HepG2 (cell line): ENCODE results near the gene CNIH4. TPM values are rescaled to one million over a fixed set of nuclear protein-coding genes. Genes with fewer than 3 reads are reported as not detected.

ENCODE experiments used
- ATAC-seq: fragments of 200-7000 bp; cut with Tn5 transposase; 3 replicates; pipeline ENCODE4 v1.9.1; 2020; ENCODE audit warnings: mild to moderate bottlenecking, moderate library complexity
- BruUV-seq: library from RNA; stranded (reverse); fragments of 400-500 nt; replicated peaks from 2 replicates; lab custom pipeline; 2021; lab: Mats Ljungman, UMichigan
- CTCF ChIA-PET: fragments of 300-600 bp; formaldehyde crosslinking; extraction: SDS; loops from one replicate; lab custom pipeline; 2021; ENCODE audit warnings: low total read pairs, inconsistent platforms, low intra/inter-chr PET ratio; lab: Yijun Ruan, JAX
- POLR2A ChIA-PET: fragments of 350-600 bp; sonication (Branson Sonifier 250); formaldehyde crosslinking; loops from one replicate; lab custom pipeline; 2020; ENCODE audit warnings: antibody characterized with exemption, inconsistent platforms; lab: Yijun Ruan, JAX
- DNase-seq: peaks from one replicate; pipeline ENCODE4 v3.0.0-alpha.2; 2015; ENCODE audit warnings: low spot score
- FAIRE-seq: peaks from 3 replicates; lab custom pipeline; 2011; peaks lifted over from hg19 to GRCh38; lab: Jason Lieb, UNC
- H2AFZ ChIP-seq: one replicate; pipeline ENCODE4 v1.6.1; 2011; ENCODE audit warnings: low read length, inconsistent platforms
- H3K27ac ChIP-seq: fragments of 300-600 bp; 3 replicates; pipeline ENCODE4 v1.8.0; 2011; ENCODE audit warnings: mixed run types, mild to moderate bottlenecking, mixed read lengths, low read length, inconsistent platforms; ENCODE audit not compliant: insufficient read depth; ENCODE audit errors: extremely low read length
- H3K27me3 ChIP-seq, 2 experiments: fragments of 200-600 bp in 1 of 2; 2 replicates in 1 of 2; 3 replicates in 1 of 2; pipeline versions ENCODE4 v1.6.0 to v1.8.0; 2011; ENCODE audit warnings: low read length in 2 of 2, mild to moderate bottlenecking in 2 of 2, moderate library complexity in 2 of 2, inconsistent platforms in 1 of 2; ENCODE audit not compliant: insufficient read depth in 2 of 2, control insufficient read depth in 1 of 2
- H3K36me3 ChIP-seq, 2 experiments: fragments of 200-600 bp in 1 of 2; replicated peaks in 1 of 2; 2 replicates in 1 of 2; 3 replicates in 1 of 2; pipeline versions ENCODE4 v1.5.1 to v1.8.0; 2011; ENCODE audit warnings: low read length in 2 of 2, inconsistent platforms in 1 of 2; ENCODE audit not compliant: insufficient read depth in 2 of 2, control insufficient read depth in 1 of 2
- H3K4me1 ChIP-seq: 2 replicates; pipeline ENCODE4 v1.5.1; 2012; ENCODE audit warnings: low read length, inconsistent platforms; ENCODE audit not compliant: insufficient read depth
- H3K4me2 ChIP-seq: 2 replicates; pipeline ENCODE4 v1.6.0; 2011; ENCODE audit warnings: low read depth, low read length, inconsistent platforms
- H3K4me3 ChIP-seq, 3 experiments: fragments of 200-600 bp in 1 of 3; sonication (generic), shearing (Covaris generic) in 1 of 3; replicated peaks in 1 of 3; 2 replicates each; pipeline ENCODE4 v1.5.1; 2011 to 2016; ENCODE audit warnings: low read length in 3 of 3, inconsistent platforms in 2 of 3, low read depth in 2 of 3, mild to moderate bottlenecking in 2 of 3, control low read depth in 1 of 3, mixed read lengths in 1 of 3; ENCODE audit not compliant: insufficient read depth in 1 of 3
- H3K79me2 ChIP-seq: one replicate; pipeline ENCODE4 v1.6.1; 2011; ENCODE audit warnings: low read length, inconsistent platforms; ENCODE audit not compliant: insufficient read depth
- H3K9ac ChIP-seq: 2 replicates; pipeline ENCODE4 v1.6.0; 2011; ENCODE audit warnings: mild to moderate bottlenecking, low read depth, low read length, inconsistent platforms; ENCODE audit not compliant: insufficient read depth
- H3K9me3 ChIP-seq: 2 replicates; pipeline ENCODE4 v1.5.1; 2012; ENCODE audit warnings: mild to moderate bottlenecking, low read length
- H4K20me1 ChIP-seq: 2 replicates; pipeline ENCODE4 v1.6.0; 2011; ENCODE audit warnings: inconsistent platforms, mild to moderate bottlenecking, low read length, moderate library complexity; ENCODE audit not compliant: insufficient read depth
- FOXA3 ChIP-seq: IDR thresholded peaks from 2 replicates; pipeline ENCODE4 v1.6.1; 2016; ENCODE audit warnings: missing genetic modification reagents, missing compliant biosample characterization
- ZBTB38 ChIP-seq: sonication (generic); formaldehyde crosslinking; IDR thresholded peaks from 2 replicates; pipeline ENCODE4 v1.5.1; 2020; ENCODE audit warnings: mild to moderate bottlenecking, missing genetic modification reagents
- ZFP36L1 ChIP-seq: sonication (generic); formaldehyde crosslinking; IDR thresholded peaks from 2 replicates; pipeline ENCODE4 v1.8.0; 2022; ENCODE audit warnings: mild to moderate bottlenecking, missing genetic modification reagents, moderate library complexity
- ZNF431 ChIP-seq: sonication (generic); formaldehyde crosslinking; IDR thresholded peaks from 2 replicates; pipeline ENCODE4 v1.9.0; 2022; ENCODE audit warnings: missing genetic modification reagents, low read depth, mild to moderate bottlenecking, borderline replicate concordance
- WGBS: methylation state at CpG from one replicate; pipeline ENCODE4 v1.1.6; 2017; ENCODE audit warnings: low lambda C conversion rate; 5-methylcytosine and 5-hydroxymethylcytosine counted together
- in situ Hi-C: cut with HindIII; loops from 2 replicates; pipeline ENCODE4 v1.10.0; 2017; ENCODE audit warnings: low pct_unique_long_range_greater_than_20kb; ENCODE audit not compliant: extremely low pct_ligation_motif_present
- intact Hi-C: fragments of 100-400 bp; cut with micrococcal nuclease; formaldehyde crosslinking; loops from one replicate; pipeline ENCODE4 v1.10.0; 2022; ENCODE audit not compliant: unreplicated experiment
- polyA plus RNA-seq, 8 experiments: library from polyadenylated mRNA; depleted of rRNA in 3 of 8; stranded (reverse) in 7 of 8; unstranded in 1 of 8; fragments of >200 nt; fragmentation: Illumina TruSeq in 4 of 8; extraction: Trizol in 4 of 8; gene quantifications; 2 replicates each; pipeline versions ENCODE4 v1.2.1 to v1.2.3, GENCODE V29; 2011 to 2016; ENCODE audit warnings: low read depth in 4 of 8, missing spikeins in 1 of 8, mixed read lengths in 1 of 8; ENCODE audit not compliant: insufficient read depth in 1 of 8
- total RNA-seq, 5 experiments: library from RNA; depleted of rRNA; stranded (reverse); fragments of >200 nt; fragmentation: Illumina TruSeq; extraction: Trizol; gene quantifications; 2 replicates each; pipeline ENCODE4 v1.2.3, GENCODE V29; 2016; ENCODE audit warnings: low read depth in 1 of 5
- TF ChIP-seq, protein P1 (sequence below): sonication (generic); formaldehyde crosslinking; conservative IDR thresholded peaks from 2 replicates; pipeline ENCODE4 v1.4.0; 2020; ENCODE audit warnings: missing genetic modification reagents
- TF ChIP-seq, protein P2 (sequence below): sonication (generic); formaldehyde crosslinking; IDR thresholded peaks from 2 replicates; pipeline ENCODE4 v1.5.0; 2020; ENCODE audit warnings: missing genetic modification reagents
- TF ChIP-seq, protein P3 (sequence below), 2 experiments: fragments of 450-650 bp in 1 of 2; sonication (generic) in 1 of 2; formaldehyde crosslinking; IDR thresholded peaks; 2 replicates each; pipeline versions ENCODE4 v1.5.0 to v1.8.0; 2020 to 2022; ENCODE audit warnings: mild to moderate bottlenecking in 1 of 2, missing genetic modification reagents in 1 of 2

CNIH4 gene
- total and polyA plus RNA-seq, 2 of the 13 experiments (the other 11 are each of a cell fraction or from before 2014, with no cell fraction given), result 51.8 to 52.9 TPM

DNA sequence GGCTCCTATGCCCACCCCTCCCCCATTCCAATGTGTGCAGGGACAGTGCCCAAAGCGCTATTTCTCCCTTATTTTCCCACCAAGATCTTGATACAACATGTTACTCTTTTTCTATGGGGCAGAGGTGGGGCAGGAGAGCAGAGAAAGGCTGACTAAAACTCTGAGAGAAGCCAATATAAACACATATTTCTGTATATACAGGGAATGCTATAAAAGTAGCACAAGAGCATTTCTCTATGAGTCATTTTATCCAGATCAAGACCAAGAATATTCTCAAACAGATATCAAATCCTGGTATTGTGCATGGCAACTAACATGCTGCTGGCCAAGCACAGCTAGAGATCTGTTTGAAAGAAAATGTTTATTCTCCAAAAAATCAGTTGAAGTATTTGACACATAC is 70.7 kb downstream of the CNIH4 start:
- ChIA-PET CTCF (no interaction called here), POLR2A (no interaction called here)
- DNase-seq (no peak), ATAC-seq (no peak), FAIRE-seq (no peak)
- 97% methylated on average over 1 of the region's 1 CpG for WGBS
- Histone ChIP-seq H3K27ac (no peak overlapping the region), H4K20me1 (peaks cover 15% of the 10 kb centered on the region), H3K27me3 (no peaks in the 10 kb centered on the region), H3K36me3 (peaks cover 6 to 53% of the 10 kb centered on the region in 2 experiments), H2AFZ (no peak overlapping the region), H3K4me1 (peaks cover 27% of the 10 kb centered on the region), H3K9ac (no peak overlapping the region), H3K4me2 (no peak overlapping the region), H3K4me3 (no peak overlapping the region), H3K9me3 (no peaks in the 10 kb centered on the region), H3K79me2 (peaks cover 32% of the 10 kb centered on the region)
- TF ChIP-seq, protein P1, sequence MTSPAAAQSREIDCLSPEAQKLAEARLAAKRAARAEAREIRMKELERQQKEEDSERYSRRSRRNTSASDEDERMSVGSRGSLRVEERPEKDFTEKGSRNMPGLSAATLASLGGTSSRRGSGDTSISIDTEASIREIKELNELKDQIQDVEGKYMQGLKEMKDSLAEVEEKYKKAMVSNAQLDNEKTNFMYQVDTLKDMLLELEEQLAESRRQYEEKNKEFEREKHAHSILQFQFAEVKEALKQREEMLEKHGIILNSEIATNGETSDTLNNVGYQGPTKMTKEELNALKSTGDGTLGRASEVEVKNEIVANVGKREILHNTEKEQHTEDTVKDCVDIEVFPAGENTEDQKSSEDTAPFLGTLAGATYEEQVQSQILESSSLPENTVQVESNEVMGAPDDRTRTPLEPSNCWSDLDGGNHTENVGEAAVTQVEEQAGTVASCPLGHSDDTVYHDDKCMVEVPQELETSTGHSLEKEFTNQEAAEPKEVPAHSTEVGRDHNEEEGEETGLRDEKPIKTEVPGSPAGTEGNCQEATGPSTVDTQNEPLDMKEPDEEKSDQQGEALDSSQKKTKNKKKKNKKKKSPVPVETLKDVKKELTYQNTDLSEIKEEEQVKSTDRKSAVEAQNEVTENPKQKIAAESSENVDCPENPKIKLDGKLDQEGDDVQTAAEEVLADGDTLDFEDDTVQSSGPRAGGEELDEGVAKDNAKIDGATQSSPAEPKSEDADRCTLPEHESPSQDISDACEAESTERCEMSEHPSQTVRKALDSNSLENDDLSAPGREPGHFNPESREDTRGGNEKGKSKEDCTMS (CRISPR knock-in tag), result no peak
- TF ChIP-seq ZBTB38 (CRISPR knock-in tag), result no peak
- TF ChIP-seq, protein P2, sequence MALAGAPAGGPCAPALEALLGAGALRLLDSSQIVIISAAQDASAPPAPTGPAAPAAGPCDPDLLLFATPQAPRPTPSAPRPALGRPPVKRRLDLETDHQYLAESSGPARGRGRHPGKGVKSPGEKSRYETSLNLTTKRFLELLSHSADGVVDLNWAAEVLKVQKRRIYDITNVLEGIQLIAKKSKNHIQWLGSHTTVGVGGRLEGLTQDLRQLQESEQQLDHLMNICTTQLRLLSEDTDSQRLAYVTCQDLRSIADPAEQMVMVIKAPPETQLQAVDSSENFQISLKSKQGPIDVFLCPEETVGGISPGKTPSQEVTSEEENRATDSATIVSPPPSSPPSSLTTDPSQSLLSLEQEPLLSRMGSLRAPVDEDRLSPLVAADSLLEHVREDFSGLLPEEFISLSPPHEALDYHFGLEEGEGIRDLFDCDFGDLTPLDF (CRISPR knock-in tag), result no peak
- TF ChIP-seq ZNF431, result no peak
- no peak for TF ChIP-seq ZFP36L1 (CRISPR knock-in tag)
- TF ChIP-seq, protein P3, sequence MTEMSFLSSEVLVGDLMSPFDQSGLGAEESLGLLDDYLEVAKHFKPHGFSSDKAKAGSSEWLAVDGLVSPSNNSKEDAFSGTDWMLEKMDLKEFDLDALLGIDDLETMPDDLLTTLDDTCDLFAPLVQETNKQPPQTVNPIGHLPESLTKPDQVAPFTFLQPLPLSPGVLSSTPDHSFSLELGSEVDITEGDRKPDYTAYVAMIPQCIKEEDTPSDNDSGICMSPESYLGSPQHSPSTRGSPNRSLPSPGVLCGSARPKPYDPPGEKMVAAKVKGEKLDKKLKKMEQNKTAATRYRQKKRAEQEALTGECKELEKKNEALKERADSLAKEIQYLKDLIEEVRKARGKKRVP (CRISPR knock-in tag; IDR thresholded peaks at IDR 0.05), result no peak
- TF ChIP-seq FOXA3 (CRISPR knock-in tag), result no peak
- intact Hi-C loops, result no loop called here
- no TSS peak for BruUV-seq
- in situ Hi-C loops, result no loop called here
